GM18505 (cell line): ENCODE measurements around the gene OLA1.

Experiments
- ATAC-seq: cut with Tn5 transposase; IDR thresholded peaks from one replicate; pipeline ENCODE4 v1.9.1; 2021; ENCODE audit not compliant: unreplicated experiment
- POLR2A ChIP-seq: IDR thresholded peaks from 4 replicates; pipeline ENCODE4 v1.6.1; 2011; ENCODE audit warnings: borderline replicate concordance; ENCODE audit not compliant: insufficient read depth, insufficient read length; ENCODE audit errors: extremely low read depth

Gene OLA1

GRCh38 chr2:174090476-174090875 is 157.9 kb downstream of the OLA1 start:
- no peak for TF ChIP-seq POLR2A
- ATAC-seq = no peak

DNA sequence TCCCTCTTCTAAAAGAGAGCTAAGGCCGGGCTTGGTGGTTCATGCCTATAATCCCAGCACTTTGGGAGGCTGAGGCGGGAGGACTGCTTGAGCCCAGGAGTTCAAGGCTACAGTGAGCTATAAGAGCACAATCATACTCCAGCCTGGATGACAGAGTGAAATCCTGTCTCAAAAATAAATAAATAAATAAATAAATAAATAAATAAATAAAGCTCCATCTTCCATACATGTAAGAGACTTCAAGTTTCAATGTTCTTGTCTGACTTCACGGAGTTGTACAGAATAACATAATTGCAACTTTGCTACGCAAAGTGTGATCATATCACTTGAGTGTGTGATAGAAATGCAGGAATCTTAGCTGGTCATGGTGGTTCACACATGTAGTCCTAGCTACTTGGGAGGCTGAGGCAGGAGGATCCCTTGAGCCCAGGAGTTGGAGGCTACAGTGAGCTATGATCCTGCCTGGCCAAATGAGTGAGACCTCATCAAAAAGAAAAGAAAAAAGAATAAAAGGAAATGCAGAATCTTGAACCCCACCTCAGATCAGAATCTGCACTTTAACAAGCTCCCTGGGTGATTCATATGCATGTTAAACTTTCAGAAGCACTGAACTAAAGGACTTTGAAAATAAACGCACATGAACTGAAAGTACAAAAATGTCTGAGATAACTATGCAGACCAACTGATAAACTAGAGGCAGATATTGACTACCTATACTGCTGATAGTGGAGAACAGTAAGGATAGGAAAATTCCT is 159.4 kb downstream of the OLA1 start:
- no peak for TF ChIP-seq POLR2A
- no peak for ATAC-seq

GRCh38 chr2:174086708-174087107 is 161.6 kb downstream of the OLA1 start:
- TF ChIP-seq POLR2A = no peak
- ATAC-seq = no peak

GRCh38 chr2:174085781-174086180 is 162.6 kb downstream of the OLA1 start:
- no peak for ATAC-seq
- no peak for TF ChIP-seq POLR2A

- no peak for ATAC-seq
- no peak for TF ChIP-seq POLR2A
Measured at GRCh38 chr2:174083843-174084458, 164.4 kb downstream of the OLA1 start.

GRCh38 chr2:174080672-174081121 is 167.6 kb downstream of the OLA1 start:
- TF ChIP-seq POLR2A = no peak
- ATAC-seq = no peak

DNA sequence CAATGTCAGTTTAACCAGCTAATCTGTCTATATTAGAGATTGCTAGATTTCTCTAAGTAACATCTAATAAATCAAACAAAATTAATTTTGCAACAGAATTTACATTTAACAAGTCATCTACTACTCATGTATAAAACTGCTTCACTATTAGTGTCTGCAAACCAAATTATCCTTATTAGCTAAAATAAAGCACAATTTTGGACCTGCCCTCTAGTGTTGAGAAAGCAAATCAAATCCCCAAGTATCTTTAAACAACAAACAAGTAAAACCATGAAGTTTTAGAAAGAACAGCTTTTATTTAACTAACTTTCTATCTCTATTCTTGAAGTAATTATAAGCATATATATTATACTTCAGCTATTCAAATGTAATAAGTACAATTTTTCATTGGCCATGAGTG is 170.1 kb downstream of the OLA1 start:
- ATAC-seq = no peak

GRCh38 chr2:174076975-174077374 is 171.4 kb downstream of the OLA1 start:
- TF ChIP-seq POLR2A = no peak
- no peak for ATAC-seq

More for the DNA sequence above, 170.1 kb downstream of the OLA1 start:
- no peak for TF ChIP-seq POLR2A

DNA sequence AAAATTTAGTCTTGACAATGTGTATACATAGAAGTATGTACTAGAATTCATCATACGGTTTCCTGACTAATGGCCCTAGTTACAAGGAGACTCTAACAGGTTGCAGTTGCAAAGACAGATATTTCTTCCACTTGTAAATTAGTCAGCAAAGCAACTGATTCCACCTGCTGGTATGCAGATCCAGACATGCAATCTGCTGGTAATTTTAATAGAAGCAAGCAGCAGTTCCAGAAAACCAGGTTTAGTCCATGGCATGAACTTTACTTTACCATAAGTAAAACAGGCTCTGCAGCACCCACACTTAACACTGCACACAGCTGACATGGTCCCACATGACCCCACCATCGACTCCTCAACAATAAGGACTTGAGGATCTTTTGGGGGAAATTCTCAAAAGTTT is 172.3 kb downstream of the OLA1 start:
- no peak for ATAC-seq
- no peak for TF ChIP-seq POLR2A

GRCh38 chr2:174074831-174075230 is 173.5 kb downstream of the OLA1 start:
- no peak for ATAC-seq
- no peak for TF ChIP-seq POLR2A

DNA sequence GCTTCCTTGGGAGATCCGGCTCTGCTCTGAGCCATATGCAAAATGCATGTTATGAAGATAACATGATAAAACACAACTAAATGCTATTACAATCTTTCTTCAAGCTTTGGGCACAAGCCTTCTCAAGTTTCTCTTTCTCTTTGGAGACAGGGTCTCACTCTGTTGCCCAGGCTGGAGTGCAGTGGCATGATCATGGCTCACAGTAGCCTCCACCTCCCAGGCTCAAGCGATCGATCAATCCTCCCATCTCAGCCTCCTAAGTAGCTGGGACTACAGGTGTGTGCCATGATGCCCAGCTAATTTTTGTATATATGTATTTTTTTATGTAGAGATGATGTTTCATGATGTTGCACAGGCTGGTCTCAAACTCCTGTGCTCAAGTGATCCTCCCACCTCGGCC is 175.5 kb downstream of the OLA1 start:
- no peak for ATAC-seq

GRCh38 chr2:174072069-174072468 is 176.3 kb downstream of the OLA1 start:
- no peak for TF ChIP-seq POLR2A
- no peak for ATAC-seq

More for the DNA sequence above, 175.5 kb downstream of the OLA1 start:
- no peak for TF ChIP-seq POLR2A

DNA sequence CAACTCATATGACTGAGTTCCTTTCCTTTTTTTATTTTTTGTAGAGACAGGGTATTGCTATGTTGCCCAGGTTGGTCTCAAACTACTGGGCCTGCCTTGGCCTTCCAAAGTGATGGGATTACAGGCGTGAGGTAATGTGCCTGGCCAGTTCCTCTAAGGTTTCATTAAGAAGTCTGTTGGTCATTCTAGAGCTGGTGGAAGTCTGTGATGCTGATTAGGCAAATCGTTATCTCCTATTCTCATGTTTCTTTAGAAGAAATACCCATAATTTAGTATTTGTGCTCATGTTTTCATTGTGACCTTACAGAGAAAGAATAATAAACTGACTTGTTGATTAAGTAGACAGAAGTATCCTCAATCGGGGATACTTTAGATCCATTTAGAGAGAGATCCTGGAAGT is 177.0 kb downstream of the OLA1 start:
- no peak for ATAC-seq
- TF ChIP-seq POLR2A = no peak

DNA sequence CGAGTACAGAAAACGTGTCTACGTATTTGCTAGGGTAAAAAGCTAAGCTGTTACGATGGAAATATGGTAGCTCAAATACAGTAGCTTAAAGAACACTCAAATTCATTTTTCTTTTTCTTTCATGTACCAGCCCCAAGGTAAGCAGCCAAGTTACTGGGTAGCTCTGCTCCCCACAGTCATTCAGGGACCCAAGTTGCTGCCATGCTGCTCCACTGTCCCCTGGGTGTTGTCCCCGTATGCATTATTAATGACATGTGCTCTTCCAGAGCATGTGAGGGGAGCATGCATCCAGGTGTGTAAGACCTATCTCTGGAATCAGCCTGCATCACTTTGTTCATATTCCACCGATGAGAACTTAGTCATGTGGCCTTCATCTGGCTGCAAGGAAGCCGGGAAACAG is 178.1 kb downstream of the OLA1 start:
- TF ChIP-seq POLR2A = no peak
- ATAC-seq = no peak
